ENCODE measurements around the gene PRM2. TPM values are rescaled to one million over a fixed set of nuclear protein-coding genes. Genes with fewer than 3 reads are reported as not detected.

The PRM2 gene, protein sequence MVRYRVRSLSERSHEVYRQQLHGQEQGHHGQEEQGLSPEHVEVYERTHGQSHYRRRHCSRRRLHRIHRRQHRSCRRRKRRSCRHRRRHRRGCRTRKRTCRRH
- polyA plus RNA-seq (ENCODE audit: insufficient read length in 3 of 3) = not detected

DNA sequence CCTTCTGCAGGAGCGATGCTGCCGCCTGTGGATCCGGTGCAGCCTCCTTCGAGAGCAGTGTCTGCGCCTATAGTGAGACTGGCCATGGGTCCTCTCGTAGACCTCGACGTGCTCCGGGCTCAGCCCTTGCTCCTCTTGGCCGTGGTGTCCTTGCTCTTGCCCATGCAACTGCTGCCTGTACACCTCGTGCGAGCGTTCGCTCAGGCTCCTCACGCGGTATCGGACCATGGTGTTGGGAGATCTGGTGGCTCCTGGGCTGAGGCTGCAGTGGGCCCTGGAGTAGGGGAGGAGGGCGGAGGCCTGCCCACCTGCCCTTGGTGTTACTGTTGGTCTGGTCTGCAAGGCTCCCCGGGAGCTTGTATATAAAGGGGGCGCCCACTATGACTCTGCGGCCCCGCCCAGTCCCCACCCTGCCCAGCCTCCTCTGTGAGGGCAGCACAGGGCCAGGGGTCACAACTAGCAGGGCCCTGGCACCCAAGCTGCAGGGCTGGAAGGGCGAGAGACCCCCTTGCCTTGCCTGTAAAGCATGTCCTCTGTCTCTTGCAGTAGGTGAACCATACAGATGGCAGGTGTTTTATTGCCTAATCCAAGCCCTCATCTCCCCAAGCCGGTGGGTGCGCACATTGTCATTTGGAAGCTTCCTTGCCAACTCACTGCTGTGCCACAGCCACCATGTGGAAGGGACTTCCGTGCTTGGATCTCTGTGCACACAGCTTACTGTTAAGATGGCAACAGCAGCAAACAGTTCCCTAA, at the start of gene PRM2:
PRM2 (minus strand) TSS at position 338 of the 753 bp plus-strand sequence; CDS start at position 228, 110 bp downstream.
- DNase-seq (ENCODE audit: low read depth in 3 of 3, low spot score in 2 of 3) = no peak

DNA sequence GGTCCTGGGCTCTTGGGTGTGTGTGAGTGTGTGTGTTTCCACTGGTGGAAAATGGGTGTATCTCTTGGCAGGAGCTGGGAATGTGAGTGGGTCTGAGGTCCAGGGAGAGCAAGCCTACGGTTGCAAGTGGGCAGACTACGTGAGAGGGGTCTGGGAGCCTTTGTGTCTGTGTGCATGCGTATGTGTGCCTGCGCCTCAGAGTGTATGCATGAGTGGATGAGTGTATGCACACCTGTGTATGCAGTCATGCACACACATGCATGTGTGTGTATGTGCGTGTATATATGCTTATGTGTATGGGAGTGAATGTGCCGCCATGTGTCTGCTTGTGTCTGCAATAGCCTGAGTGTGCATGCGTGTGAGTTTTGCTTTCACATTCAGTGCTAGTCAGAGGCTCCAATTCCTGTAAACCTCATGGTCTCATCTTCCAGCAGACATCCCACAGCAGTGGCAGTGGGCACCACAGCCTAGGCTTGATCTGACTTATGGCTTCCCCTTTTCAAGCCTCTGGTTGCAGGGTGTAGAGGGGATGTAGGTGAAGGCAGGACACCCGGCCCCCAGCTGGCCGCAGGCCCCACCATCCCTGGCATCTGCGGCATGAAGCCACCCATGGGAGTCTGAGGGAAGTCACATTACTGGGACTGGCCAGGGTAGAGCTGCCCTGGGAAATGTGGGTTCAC, 49.3 kb upstream of the PRM2 start:
- DNase-seq (ENCODE audit: low read depth in 3 of 3, low spot score in 2 of 3) = no peak

DNA sequence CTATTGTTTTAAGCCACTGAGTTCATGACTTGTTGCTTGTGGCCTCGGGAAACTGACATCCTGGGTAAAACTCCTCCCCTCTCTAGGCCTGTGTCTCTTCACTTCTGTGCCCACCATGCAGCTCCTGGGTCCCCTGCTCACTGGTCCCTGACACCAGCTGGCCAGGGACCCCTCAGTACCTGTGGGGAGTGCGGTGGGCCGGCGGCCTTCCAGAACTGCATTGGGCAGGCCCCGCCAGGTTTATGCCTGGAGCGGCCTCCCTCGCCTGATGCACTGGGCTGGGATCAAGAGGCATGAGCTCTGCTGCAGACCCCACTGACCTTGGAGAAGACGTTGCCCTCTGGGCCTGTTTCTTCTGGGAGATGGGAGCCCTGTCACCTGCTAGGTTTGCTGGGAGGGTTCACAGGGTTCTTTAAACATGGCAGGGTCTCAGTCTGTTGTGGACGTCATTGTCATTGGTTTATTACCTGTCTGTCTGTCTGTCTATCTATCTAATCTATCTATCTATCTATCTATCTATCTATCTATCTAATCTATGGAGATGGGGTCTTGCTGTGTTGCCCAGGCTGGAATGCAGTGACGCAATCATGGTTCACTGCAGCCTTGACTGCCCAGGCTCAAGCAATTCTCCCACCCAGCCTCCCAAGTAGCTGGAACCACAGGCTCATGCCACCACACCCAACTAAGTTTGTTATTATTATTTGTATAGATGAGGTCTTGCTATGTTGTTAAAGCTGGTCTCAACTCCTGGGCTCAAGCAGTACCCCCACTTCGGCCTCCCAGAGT, 47.5 kb upstream of the PRM2 start:
- DNase-seq (ENCODE audit: low read depth in 3 of 3, low spot score in 2 of 3) = no peak

DNA sequence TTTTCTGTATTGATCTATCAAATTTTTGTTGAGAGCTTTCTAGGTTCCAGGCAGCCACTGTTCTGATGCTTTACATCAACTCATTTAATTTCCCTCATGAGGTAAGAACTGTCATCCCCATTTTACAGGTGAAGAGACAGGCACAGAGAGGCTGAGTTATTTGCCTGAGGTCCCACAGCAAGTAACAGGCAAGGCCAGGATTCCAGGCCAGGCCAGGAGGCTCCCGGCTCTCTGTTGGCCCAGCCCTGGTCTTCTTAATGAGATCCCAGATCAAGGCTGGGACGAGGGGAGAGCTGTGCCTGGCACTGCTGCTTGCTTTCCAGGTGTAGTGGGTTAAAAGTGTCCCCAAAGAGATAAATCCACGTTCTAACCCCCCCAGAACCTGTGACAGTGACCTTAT, 46.5 kb upstream of the PRM2 start:
- DNase-seq (ENCODE audit: low read depth in 3 of 3, low spot score in 2 of 3) = no peak

DNA sequence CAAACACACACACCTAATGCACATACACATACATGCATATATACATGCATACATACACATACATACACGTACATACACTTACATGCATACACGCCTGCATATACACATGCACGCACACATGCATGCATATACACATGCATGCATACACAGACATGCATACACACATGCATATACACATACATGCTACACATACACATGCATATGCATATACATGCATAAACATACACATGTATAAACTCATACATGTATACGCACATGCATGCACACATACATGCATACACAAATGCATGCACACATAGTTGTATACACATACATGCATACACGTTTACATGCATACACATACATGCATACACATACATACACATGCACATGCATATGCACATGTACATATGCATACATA, 45.4 kb upstream of the PRM2 start:
- no peak for DNase-seq (ENCODE audit: low read depth in 3 of 3, low spot score in 2 of 3)

DNA sequence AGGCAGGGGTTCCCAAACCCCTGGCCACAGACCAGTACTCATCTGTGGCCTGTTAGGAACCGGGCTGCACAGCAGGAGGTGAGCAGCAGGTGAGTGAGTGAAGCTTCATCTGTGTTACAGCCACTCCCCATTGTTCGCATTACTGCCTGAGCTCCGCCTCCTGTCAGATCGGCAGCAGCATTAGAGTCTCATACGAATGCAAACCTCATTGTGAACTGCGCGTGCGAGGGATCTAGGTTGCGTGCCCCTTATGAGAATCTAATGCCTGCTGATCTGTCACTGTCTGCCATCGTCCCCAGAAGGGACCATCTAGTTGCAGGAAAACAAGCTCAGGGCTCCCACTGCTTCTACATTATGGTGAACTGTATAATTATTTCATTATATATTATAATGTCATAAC, 43.9 kb upstream of the PRM2 start:
- DNase-seq (ENCODE audit: low read depth in 3 of 3, low spot score in 2 of 3) = no peak

DNA sequence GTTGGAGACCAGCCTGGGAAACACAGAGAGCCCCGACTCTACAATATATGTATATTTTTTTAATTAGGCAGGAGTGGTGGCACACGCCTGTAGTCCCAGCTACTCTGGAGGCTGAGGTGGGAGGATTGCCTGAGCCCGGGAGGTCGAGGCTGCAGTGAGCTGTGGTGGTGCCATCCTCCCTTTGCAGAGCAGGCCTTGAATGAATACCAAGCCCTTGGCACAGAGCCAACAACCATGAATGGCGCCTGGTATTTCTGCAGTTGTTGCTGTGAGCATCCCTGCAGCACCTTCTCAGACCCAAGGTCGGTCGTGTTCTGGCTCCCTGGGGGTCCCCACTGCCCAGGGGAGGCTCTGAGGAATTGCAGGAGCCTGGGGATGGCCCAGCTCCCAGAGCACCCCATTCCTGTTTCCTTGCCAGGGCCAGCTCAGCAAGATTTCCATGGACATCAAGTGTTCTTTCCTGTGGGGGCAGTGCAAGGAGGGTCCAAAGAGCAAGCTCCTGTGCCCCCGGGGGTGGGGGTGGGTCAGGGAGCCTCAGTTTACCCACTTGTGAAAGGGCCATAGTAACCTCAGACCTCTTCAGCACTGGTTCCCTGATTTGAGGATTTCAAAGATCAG, 43.4 kb upstream of the PRM2 start:
- no peak for DNase-seq (ENCODE audit: low read depth in 3 of 3, low spot score in 2 of 3)

DNA sequence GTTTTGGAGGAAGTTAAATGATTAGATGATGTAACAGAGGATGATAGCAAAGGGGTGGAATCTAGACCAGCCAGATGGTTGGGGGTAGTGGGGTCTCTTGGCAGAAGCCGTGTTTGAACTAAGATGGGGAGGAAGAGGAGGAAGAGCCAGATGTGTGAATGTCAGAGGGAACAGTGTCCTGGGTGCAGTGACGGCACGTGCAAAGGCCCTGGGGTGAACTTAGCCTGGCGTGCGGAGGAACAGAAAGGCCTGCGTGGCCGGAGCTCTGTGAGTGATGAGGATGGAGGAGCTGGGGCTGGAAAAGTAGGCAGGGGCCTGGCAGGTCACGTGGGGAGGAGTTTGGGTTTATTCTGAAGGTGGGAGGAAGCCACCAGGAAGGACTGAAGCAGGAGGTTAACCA, 42.5 kb upstream of the PRM2 start:
- DNase-seq (ENCODE audit: low read depth in 3 of 3, low spot score in 2 of 3) = no peak

DNA sequence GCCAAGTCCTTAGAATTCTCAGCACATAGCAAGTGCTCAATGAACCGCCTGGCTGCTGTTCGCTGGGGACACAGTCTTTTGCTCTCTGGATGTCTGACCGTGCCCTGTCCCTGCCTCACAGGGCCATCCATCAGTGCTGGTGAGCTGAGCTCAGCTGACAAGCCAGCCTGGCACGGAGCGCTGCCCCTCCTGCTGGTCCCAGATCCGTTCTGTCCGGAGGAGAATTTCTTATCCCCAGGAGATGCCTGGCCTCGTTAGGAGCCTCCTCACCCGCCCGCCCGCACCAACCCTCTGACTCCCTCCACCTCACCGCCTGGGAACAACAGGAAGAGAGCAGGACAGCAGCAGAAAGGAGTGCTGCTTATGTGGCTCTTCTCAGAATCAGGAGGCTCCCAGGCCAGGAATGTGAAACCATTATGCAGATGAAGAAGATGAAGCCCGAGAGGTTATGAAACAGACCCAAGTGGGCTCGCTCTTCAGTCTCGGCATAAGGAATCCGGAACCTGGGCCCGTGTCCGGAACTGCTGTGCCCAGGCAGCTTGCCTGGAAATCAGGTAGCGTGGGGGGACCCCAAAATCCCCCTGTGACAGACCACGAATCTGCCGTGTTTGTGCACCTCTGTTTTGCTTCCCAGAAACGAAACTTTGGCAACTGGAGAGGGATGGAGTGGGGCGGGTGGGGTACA, 40.2 kb upstream of the PRM2 start:
- no peak for DNase-seq (ENCODE audit: low read depth in 3 of 3, low spot score in 2 of 3)

DNA sequence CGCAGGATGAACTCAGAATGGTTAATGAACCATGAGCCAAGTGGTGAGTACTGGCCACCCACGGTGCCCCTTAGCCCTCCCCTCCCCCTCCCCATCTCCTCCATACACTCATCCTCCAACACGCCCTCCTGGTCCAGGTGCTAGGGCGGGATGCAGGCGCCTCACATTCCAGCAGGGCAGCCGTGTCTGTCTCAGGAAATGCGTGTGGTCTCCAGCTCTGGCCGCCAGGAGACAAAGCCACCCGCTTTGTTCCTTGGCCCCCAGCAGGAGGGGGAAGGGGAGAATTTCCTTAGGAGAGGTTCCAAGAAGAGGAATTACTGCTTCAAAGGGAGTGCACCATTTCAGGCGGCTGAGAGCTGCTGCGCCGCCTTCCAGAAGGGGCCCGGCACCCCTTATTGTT, 39.2 kb upstream of the PRM2 start:
- DNase-seq (ENCODE audit: low read depth in 3 of 3, low spot score in 2 of 3) = no peak

DNA sequence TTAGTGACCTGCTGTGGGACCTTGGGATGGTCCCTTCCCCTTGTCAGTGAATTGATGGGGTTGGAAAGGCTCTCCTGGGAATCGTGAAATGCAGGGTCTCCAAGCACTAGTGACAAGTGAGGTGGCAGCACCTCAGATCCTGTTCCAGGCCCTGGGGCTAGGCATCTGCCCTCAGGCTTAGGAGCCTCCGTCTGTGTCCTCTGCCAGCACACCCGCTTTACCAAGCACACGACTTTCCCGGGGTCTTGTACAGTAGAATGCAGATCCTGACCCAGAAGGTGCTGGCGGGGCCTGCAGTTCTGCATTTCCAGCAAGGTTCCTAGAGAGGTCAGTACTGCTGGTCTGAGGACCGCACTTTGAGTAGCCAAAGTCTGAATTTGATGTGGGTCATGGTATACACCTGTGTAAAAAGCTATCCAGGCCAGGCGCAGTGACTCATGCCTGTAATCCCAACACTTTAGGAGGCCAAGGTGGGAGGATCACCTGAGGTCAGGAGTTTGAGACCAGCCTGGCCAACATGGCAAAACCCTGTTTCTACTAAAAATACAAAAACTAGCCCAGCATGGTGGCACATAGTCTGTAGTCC, 38.1 kb upstream of the PRM2 start:
- DNase-seq (ENCODE audit: low read depth in 3 of 3, low spot score in 2 of 3) = no peak

DNA sequence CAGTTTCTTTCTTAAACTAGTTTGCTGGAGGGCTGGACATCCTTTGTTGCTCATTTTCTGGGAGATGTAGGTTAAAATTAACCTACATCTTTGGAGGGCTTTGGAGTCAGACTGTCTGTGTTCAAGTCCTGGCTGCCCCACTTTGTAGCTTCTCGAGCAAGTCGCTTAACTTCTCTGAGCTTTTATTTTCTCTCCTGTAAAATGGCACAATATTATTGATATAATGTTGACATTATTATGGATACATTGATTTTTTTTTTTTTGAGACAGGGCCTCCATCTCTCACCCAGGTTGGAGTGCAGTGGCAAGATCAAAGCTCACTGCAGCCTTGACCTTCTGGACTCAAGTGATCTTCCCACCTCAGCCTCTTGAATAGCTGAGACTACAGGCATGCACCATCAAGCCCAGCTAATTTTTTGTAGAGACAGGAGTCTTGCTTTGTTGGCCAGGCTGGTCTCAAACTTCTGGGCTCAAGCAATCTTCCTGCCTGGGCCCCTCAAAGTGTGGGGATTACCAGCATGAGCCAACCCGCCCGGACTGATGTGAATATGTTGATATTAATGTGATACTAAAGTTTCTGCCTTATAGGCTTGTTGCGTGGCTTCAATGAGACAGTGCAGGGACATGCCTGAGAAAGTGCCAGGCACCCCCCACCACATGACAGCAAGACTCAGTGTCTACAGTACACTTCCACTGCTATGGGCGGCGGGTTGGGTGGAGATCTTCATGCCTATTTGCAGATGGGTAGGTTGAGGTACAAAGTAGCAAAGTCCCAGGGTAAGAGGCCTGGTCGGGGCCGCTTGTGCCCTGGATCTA, 37.4 kb upstream of the PRM2 start:
- no peak for DNase-seq (ENCODE audit: low read depth in 3 of 3, low spot score in 2 of 3)

DNA sequence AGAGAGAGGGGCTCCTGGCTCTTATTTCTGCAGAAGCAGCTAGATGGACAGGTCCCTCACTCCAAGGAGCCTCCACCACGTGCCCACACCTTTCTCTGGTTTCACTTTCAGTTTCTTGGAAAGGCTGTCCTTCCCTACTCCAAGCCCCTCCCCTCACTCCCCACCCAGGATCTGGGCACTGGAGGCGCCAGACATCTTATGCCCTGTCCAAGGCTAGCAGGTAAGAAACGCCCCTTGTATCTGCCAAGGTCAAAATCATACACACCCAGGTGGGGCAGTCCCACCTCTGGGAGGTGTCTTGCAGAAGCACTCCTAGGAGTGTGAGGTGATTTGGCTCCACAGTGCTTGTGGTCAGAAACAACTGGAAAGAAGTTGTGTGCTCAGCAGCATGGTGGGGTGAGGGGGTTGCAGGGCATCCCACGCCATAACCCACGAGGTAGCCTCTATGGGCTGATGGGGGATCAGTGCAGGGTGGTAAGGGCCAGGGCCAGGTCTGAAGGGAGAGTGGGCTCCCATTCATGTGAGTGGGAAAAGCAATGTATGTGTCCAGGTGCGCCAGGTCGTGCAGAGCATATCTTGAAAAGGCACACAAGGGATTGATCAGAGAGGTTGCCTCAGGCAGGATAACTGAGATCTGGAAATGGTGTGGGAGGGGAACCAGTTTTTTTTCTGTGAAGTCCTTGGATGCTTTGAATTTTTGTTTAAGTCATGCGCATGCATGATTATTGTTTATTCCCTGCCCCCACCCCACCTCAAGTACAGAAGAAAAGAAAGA, 36.6 kb upstream of the PRM2 start:
- no peak for DNase-seq (ENCODE audit: low read depth in 3 of 3, low spot score in 2 of 3)

DNA sequence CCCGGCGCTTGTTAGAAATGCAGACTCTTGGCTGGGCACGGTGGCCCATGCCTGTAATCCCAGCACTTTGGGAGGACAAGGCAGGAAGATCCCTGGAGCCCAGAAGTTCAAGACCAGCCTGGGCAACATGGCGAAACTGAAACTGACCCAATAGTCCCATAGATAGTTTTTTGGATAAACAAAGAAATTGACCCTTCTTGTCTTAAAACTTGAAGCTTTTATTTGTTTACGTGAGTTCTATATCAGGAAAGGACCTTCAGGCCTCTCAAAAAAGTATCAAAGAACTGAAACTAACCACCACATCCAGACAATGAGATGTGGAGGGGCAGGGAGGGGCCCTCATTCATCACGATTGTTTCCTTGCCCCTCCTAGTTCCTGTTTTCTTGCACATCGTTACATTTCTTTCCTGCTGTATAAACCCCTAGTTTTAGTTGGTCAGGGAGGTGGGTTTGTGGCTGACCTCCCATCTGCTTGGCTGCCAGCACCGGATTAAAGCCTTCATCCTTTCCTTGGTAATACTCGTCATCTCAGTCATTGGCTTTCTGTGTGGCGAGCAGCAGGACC, 34.8 kb upstream of the PRM2 start:
- DNase-seq (ENCODE audit: low read depth in 3 of 3, low spot score in 2 of 3) = no peak

DNA sequence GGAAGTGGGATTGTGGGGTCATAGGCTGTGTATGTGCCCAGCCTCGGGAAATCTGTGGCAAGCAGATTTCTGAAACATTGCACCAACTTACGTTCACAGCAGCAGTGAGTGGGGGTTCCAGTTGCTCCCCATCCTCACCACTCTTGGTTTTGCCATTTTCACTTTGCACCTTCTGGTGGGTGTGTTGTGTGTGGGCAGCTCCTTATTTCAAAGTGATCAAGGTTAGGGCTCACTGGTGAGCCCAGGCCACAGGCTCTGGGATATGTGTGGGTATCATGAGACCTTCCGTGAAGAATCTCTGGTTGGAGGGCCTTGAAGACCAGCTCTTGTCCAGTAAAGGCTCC, 34.3 kb upstream of the PRM2 start:
- no peak for DNase-seq (ENCODE audit: low read depth in 3 of 3, low spot score in 2 of 3)

DNA sequence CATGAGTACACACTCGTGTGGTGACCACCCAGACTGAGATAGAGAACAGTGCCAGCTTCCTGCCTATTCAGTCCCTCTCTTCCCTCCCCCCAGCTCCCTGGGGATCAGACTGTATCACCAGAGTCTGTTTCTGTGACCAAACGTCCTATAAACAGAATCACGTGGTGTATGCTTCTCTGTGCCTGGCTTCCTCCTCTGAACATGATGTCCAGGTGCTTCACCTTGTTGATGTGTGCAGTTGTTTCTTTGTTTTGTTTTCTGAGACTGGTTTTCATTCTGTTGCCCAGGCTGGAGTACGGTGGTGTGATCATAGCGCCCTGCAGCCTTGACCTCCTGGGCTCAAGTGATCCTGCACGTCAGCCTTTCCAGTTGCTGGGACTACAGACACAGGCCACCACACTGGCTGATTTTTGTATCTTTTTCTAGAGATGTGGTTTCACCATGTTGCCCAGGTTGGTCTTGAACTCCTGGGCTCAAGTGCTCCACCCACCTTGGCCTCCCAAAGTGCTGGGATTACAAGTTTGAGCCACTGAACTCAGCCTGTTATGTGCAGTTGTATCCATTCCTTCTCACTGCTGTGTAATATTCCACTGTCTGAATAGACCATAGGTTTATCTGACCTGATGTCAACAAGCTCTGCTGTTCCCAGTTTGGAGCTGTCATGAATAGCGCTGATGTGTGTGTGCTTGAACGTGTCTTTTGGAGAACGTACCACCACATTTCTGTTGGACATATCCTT, 33.8 kb upstream of the PRM2 start:
- no peak for DNase-seq (ENCODE audit: low read depth in 3 of 3, low spot score in 2 of 3)

DNA sequence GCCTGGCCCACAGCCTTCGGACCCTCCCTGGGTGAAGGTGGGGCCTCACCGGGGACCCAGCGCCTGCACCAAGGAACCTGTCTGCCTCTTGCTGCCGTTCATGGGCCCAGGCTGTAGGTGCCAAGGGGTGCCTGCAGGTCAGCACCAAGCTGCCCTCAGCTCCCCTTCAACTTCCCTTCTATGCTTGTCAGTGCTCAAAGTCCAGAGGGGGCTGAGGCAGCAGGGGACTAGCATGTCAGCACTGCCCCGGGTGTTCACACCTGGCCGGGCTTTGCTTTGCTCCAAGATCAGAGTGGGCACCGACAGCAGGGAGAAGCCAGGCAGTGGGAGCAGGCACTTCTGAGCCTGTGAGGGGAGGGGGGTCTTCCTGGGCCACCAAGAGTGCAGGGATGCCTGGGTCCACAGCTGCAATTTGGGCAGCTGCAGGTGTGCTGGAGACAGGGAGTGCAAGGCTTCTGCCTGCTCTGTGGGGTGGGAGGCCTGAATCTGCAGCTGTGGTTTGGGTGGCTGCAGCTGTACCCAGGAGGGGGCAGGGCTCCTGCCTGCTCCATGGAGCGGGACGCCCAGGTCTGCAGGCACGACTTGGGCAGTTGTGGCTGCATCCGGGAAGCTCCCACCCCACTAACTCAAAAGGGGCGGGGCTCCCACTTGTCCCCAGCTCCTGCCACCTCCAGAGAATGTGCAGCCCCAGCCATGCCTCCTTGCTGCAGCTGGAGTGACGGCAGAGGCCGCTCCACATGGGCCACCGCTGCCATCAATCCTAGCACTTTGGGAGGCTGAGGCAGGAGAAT, 32.4 kb upstream of the PRM2 start:
- no peak for DNase-seq (ENCODE audit: low read depth in 3 of 3, low spot score in 2 of 3)

Data from right renal cortex interstitium (tissue), 3 donors.